HEK293T (cell line): ENCODE data around the gene PLCB4.

Source experiments
- ARNT ChIP-seq: fragments of 450-650 bp; IDR thresholded peaks from 2 replicates; pipeline ENCODE4 v1.6.1; 2017; ENCODE audit warnings: mild to moderate bottlenecking
- BHLHE40 ChIP-seq: fragments of 450-650 bp; IDR thresholded peaks from 2 replicates; pipeline ENCODE4 v1.6.1; 2016; ENCODE audit warnings: mild to moderate bottlenecking, moderate library complexity, borderline replicate concordance
- ELF4 ChIP-seq: fragments of 450-650 bp; IDR thresholded peaks from 2 replicates; pipeline ENCODE4 v1.6.1; 2017; ENCODE audit warnings: antibody characterized with exemption
- FOXA1 ChIP-seq: fragments of 450-650 bp; IDR thresholded peaks from 2 replicates; pipeline ENCODE4 v1.6.1; 2016; ENCODE audit warnings: mild to moderate bottlenecking
- FOXM1 ChIP-seq: fragments of 450-650 bp; IDR thresholded peaks from 2 replicates; pipeline ENCODE4 v1.6.1; 2017; ENCODE audit warnings: mild to moderate bottlenecking, borderline replicate concordance
- HDGF ChIP-seq: fragments of 450-650 bp; IDR thresholded peaks from 2 replicates; pipeline ENCODE4 v1.6.1; 2017; ENCODE audit warnings: antibody characterized with exemption, borderline replicate concordance
- LEF1 ChIP-seq: fragments of 450-650 bp; IDR thresholded peaks from 2 replicates; pipeline ENCODE4 v1.6.1; 2017; ENCODE audit warnings: mild to moderate bottlenecking, borderline replicate concordance
- SP1 ChIP-seq: fragments of 450-650 bp; IDR thresholded peaks from 2 replicates; pipeline ENCODE4 v1.6.1; 2017
- TARDBP ChIP-seq: fragments of 450-650 bp; IDR thresholded peaks from 2 replicates; pipeline ENCODE4 v1.6.1; 2016

DNA sequence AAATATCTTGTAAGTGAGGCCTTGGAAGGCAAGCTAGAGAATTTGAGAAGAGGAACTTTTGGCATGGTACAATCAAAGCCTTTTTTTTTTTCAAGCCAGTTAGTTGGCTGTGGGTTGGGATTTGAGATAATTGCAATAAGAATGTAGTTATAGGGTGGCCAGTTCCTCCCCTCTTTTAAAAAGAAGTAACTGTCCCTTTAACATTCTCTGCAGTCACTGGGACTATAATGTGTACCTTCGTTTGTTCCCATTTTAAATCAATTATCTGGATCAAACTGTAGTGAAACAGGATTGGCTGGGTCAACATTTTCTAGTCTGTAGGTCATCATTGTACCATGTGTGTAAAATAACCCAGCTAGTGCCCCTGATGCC lies 233.2 kb downstream of the PLCB4 start:
- TF ChIP-seq FOXA1 (no peak), ELF4 (no peak), TARDBP (no peak), BHLHE40 (no peak), ARNT (no peak), SP1 (no peak), HDGF (no peak), FOXM1 (no peak), LEF1 (no peak)
